H7 (cell line): ENCODE measurements around the gene RNF6. TPM values are rescaled to one million over a fixed set of nuclear protein-coding genes. Genes with fewer than 3 reads are reported as not detected.

ENCODE experiments used
- DNase-seq: peaks from one replicate; pipeline ENCODE4 v3.0.0; 2012
- H3K27me3 ChIP-seq: 2 replicates; pipeline ENCODE4 v1.6.0; 2011; ENCODE audit warnings: mild to moderate bottlenecking, low read length; ENCODE audit not compliant: control insufficient read depth, insufficient read depth
- H3K36me3 ChIP-seq: replicated peaks from 2 replicates; pipeline ENCODE4 v1.5.1; 2011; ENCODE audit warnings: low read length; ENCODE audit not compliant: control insufficient read depth, insufficient read depth
- H3K4me3 ChIP-seq: 2 replicates; pipeline ENCODE4 v1.5.1; 2011; ENCODE audit warnings: low read depth, mild to moderate bottlenecking, control low read depth, low read length, moderate library complexity; ENCODE audit not compliant: insufficient read depth
- total RNA-seq: library from RNA; depleted of rRNA; stranded (reverse); fragments of >200 nt; shearing (Covaris generic); gene quantifications from 2 replicates; pipeline ENCODE4 v1.2.3, GENCODE V29; 2014

RNF6 gene
- total RNA-seq, 1 experiment from 2014 or later: 10.7 TPM

DNA sequence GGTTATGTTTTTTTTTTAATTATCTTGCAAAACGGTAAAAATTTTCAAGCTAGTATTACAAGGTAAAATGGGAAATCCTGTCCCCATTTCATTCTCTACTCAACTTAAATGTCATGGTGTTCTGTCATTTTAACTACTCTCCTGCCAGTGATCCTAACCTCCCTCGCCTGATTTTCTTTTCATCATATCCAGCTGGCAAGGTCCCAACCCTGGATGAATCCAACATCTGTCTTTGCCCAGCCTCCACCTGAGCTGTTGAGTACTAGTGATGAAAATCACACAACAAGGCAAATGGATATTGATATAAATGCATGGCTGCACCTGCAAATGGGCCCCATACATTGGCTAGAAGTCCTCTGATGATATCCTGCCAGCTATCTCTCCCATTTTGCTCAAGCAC is 24.9 kb upstream of the RNF6 start:
- Histone ChIP-seq H3K36me3 (no peaks in the 10 kb centered on the region), H3K27me3 (no peaks in the 10 kb centered on the region; the same call in 1 of the 2 replicates), H3K4me3 (no peak overlapping the region)
- no peak for DNase-seq

GRCh38 chr13:26246154-26246553 is 24.0 kb upstream of the RNF6 start:
- H3K27me3 ChIP-seq: no peaks in the 10 kb centered on the region; the same call in 1 of the 2 replicates
- no peaks in the 10 kb centered on the region for H3K36me3 ChIP-seq
- DNase-seq: no peak
- H3K4me3 ChIP-seq: no peak overlapping the region

DNA sequence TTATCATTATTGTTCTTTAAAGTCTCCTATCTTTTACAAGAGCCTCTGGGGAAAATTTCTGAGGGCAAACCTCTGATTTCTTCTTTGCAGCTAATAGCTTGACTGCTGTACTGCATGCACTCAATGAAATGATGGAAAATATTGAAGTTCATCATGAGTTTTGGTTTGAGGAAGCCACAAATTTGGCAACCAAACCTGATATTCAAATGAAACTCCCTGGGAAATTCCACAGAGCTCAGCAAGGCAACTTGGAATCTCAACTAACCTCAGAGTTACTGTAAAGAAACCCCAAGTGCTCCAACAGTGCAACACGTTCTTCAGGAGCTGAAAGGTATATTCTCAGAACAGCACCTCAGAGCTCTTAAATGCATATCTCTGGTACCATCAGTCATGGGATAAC is 14.2 kb upstream of the RNF6 start:
- Histone ChIP-seq H3K4me3 (no peak overlapping the region), H3K27me3 (no peaks in the 10 kb centered on the region), H3K36me3 (no peaks in the 10 kb centered on the region)
- no peak for DNase-seq

- Histone ChIP-seq H3K27me3 (no peaks in the 10 kb centered on the region), H3K36me3 (no peaks in the 10 kb centered on the region), H3K4me3 (no peak overlapping the region)
- DNase-seq: no peak
Measured at GRCh38 chr13:26230703-26231102, 8.6 kb upstream of the RNF6 start.

DNA sequence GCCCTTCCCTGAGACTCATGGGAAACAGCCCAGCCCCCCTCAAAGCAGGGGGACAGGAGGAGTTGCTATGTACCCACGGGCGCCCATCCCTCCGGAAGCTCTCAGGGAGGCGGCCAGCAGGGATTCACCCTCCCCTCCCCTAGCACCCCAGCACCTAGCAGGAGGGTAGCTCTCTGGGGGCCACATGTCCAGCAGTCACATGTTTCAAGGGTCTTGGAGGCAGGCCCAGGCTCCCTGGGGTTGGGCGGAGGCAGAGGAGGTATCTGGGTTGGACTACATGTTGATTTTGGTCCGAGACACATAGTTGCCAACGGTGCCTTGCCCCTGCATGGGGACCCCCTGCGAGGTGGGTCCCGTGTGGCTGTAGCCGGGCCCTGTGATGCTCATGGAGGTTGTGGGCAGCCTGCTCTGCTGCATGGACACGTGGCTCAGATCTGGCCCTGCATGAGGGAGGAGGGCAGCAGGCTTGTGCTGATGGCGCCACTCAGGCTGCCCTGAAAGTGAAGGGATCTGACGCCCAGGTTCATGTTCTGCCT is 7.0 kb upstream of the RNF6 start:
- DNase-seq: no peak
- Histone ChIP-seq H3K4me3 (no peak overlapping the region), H3K36me3 (no peaks in the 10 kb centered on the region), H3K27me3 (no peaks in the 10 kb centered on the region)

- no peaks in the 10 kb centered on the region for H3K36me3 ChIP-seq
- DNase-seq: no peak
- no peaks in the 10 kb centered on the region for H3K27me3 ChIP-seq
- no peak overlapping the region for H3K4me3 ChIP-seq
Measured at GRCh38 chr13:26228096-26228495, 6.0 kb upstream of the RNF6 start.

DNA sequence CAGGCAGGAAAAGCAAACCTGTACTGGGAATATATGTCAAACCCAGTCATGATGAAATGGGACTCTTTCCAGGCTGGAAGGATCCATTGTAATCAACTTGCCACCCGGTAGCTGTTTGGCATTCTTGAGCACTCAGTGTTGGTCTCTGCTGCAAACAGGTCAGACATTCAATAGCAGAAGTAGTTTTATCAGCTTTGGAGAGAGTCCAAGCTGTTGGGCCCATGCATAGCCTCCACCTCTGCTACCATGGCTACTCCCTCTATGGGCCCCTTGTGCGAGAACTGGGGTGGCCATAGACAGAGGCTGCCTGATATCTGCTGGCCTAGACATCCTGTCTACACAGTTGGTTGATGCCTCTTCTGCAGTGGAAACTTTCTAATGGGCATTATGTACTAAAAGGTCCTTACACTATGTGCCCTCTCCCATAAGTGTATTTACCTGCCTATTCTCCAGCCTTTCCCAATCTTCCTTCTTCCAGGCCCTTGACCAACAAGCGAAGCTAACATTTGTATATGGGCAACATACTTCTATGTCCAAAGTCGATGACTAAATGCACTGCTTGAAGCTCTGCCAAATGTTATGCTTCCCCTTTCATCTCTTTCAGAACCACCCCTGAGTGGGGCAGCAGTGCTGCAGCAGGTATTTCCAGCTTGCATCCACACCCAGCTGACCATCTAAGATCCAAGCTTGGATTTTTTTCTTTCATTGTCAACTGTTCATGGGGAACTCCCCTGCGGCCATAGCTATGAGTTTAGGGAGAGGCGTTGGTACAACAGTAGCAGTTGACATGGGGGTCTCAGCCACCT is 5.3 kb upstream of the RNF6 start:
- H3K27me3 ChIP-seq: no peaks in the 10 kb centered on the region
- H3K36me3 ChIP-seq: no peaks in the 10 kb centered on the region
- H3K4me3 ChIP-seq: no peak overlapping the region
- no peak for DNase-seq

GRCh38 chr13:26225896-26226617 is 3.9 kb upstream of the RNF6 start:
- Histone ChIP-seq H3K36me3 (no peaks in the 10 kb centered on the region), H3K27me3 (no peaks in the 10 kb centered on the region), H3K4me3 (no peak overlapping the region)
- DNase-seq: no peak

GRCh38 chr13:26222520-26223046 is 469 bp upstream of the RNF6 start:
- H3K27me3 ChIP-seq: no peaks in the 10 kb centered on the region
- H3K36me3 ChIP-seq: peaks cover 10% of the 10 kb centered on the region
- H3K4me3 ChIP-seq: peak overlapping the region; percentile 95
- no peak for DNase-seq

GRCh38 chr13:26221399-26221720 is 754 bp downstream of the RNF6 start:
- no peaks in the 10 kb centered on the region for H3K27me3 ChIP-seq
- no peak for DNase-seq
- peak overlapping the region; percentile 95 for H3K4me3 ChIP-seq
- peaks cover 14% of the 10 kb centered on the region for H3K36me3 ChIP-seq

- peaks cover 14% of the 10 kb centered on the region for H3K36me3 ChIP-seq
- no peak for DNase-seq
- H3K4me3 ChIP-seq: no peak overlapping the region
- H3K27me3 ChIP-seq: no peaks in the 10 kb centered on the region
Measured at GRCh38 chr13:26220575-26220974, 1.5 kb downstream of the RNF6 start.

- Histone ChIP-seq H3K27me3 (no peaks in the 10 kb centered on the region), H3K36me3 (peaks cover 21% of the 10 kb centered on the region), H3K4me3 (no peak overlapping the region)
- DNase-seq: no peak
Measured at GRCh38 chr13:26219726-26220125, 2.4 kb downstream of the RNF6 start.

DNA sequence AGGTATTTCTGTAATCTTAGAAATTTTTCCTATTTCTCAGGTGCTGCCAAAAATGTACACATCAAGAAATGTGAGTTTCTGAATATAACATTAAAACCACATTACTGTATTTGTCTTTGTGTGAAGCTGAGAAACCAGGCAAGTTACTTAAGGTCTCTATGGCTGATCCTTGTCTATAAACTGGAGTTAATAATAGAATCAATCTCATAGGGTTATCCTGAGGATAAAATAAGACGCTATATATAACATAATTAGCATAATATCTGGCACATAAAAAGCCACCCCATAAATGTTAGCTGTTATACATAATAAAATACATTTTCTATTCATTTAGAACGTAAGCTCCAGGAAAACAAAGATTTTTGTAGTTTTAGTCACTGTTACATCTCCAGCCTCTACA is 6.1 kb downstream of the RNF6 start:
- peaks cover 31% of the 10 kb centered on the region for H3K36me3 ChIP-seq
- DNase-seq: no peak
- H3K4me3 ChIP-seq: no peak overlapping the region
- no peaks in the 10 kb centered on the region for H3K27me3 ChIP-seq

DNA sequence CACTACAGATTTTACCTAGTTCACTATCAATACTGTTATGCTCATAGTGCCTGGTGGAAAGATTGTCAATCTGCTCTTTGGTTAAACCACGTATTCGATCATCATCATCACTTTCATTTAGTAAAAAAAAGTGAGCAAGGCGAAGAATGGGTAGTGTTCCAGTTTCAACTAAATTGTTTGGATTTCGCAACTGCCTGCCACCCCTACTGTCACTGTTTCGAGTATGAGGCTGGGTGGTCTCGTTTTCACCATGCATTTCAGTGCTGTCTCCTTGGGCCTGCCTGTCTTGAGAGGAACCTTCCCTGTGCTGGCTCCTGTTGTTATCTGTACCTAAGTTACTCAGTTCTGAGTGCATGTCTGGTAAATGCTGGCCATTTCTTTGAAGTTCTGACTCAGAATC is 8.1 kb downstream of the RNF6 start:
- DNase-seq: no peak
- H3K36me3 ChIP-seq: peaks cover 27% of the 10 kb centered on the region
- no peaks in the 10 kb centered on the region for H3K27me3 ChIP-seq
- H3K4me3 ChIP-seq: no peak overlapping the region

DNA sequence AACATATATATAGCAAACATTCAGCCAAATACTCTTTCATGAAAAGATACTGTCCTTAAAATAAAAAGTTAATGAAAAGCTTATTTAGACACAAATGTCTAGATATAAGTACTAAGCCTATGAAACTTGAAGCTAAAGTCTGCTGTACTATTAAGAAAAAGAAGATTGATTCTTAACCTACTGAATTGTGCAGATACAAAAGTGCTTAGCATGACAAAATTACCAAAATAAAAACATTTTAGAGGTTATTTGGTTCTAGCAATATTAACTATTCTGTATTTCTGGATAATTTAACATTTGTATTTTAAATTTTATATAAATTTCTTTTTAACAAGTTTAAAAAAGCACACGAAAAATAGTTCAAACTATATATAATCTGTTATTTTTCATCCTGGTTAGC is 8.8 kb downstream of the RNF6 start:
- Histone ChIP-seq H3K27me3 (no peaks in the 10 kb centered on the region), H3K4me3 (no peak overlapping the region), H3K36me3 (peaks cover 26% of the 10 kb centered on the region)
- DNase-seq: no peak
